HepG2 (cell line): Measurements from ENCODE around the gene SMC6. TPM values are rescaled to one million over a fixed set of nuclear protein-coding genes. Genes with fewer than 3 reads are reported as not detected.

Experiments
- ATAC-seq: fragments of 200-7000 bp; cut with Tn5 transposase; 3 replicates; pipeline ENCODE4 v1.9.1; 2020; ENCODE audit warnings: mild to moderate bottlenecking, moderate library complexity
- BruUV-seq: library from RNA; stranded (reverse); fragments of 400-500 nt; replicated peaks from 2 replicates; lab custom pipeline; 2021; lab: Mats Ljungman, UMichigan
- CTCF ChIA-PET: fragments of 300-600 bp; formaldehyde crosslinking; extraction: SDS; loops from one replicate; lab custom pipeline; 2021; ENCODE audit warnings: low total read pairs, inconsistent platforms, low intra/inter-chr PET ratio; lab: Yijun Ruan, JAX
- POLR2A ChIA-PET: fragments of 350-600 bp; sonication (Branson Sonifier 250); formaldehyde crosslinking; loops from one replicate; lab custom pipeline; 2020; ENCODE audit warnings: antibody characterized with exemption, inconsistent platforms; lab: Yijun Ruan, JAX
- DNase-seq: peaks from one replicate; pipeline ENCODE4 v3.0.0-alpha.2; 2015; ENCODE audit warnings: low spot score
- FAIRE-seq: peaks from 3 replicates; lab custom pipeline; 2011; peaks lifted over from hg19 to GRCh38; lab: Jason Lieb, UNC
- H2AFZ ChIP-seq: one replicate; pipeline ENCODE4 v1.6.1; 2011; ENCODE audit warnings: low read length, inconsistent platforms
- H3K27ac ChIP-seq: fragments of 300-600 bp; 3 replicates; pipeline ENCODE4 v1.8.0; 2011; ENCODE audit warnings: mixed run types, mild to moderate bottlenecking, mixed read lengths, low read length, inconsistent platforms; ENCODE audit not compliant: insufficient read depth; ENCODE audit errors: extremely low read length
- H3K27me3 ChIP-seq, 2 experiments: fragments of 200-600 bp in 1 of 2; 2 replicates in 1 of 2; 3 replicates in 1 of 2; pipeline versions ENCODE4 v1.6.0 to v1.8.0; 2011; ENCODE audit warnings: low read length in 2 of 2, mild to moderate bottlenecking in 2 of 2, moderate library complexity in 2 of 2, inconsistent platforms in 1 of 2; ENCODE audit not compliant: insufficient read depth in 2 of 2, control insufficient read depth in 1 of 2
- H3K36me3 ChIP-seq, 2 experiments: fragments of 200-600 bp in 1 of 2; replicated peaks in 1 of 2; 2 replicates in 1 of 2; 3 replicates in 1 of 2; pipeline versions ENCODE4 v1.5.1 to v1.8.0; 2011; ENCODE audit warnings: low read length in 2 of 2, inconsistent platforms in 1 of 2; ENCODE audit not compliant: insufficient read depth in 2 of 2, control insufficient read depth in 1 of 2
- H3K4me1 ChIP-seq: 2 replicates; pipeline ENCODE4 v1.5.1; 2012; ENCODE audit warnings: low read length, inconsistent platforms; ENCODE audit not compliant: insufficient read depth
- H3K4me2 ChIP-seq: 2 replicates; pipeline ENCODE4 v1.6.0; 2011; ENCODE audit warnings: low read depth, low read length, inconsistent platforms
- H3K4me3 ChIP-seq, 3 experiments: fragments of 200-600 bp in 1 of 3; sonication (generic), shearing (Covaris generic) in 1 of 3; replicated peaks in 1 of 3; 2 replicates each; pipeline ENCODE4 v1.5.1; 2011 to 2016; ENCODE audit warnings: low read length in 3 of 3, inconsistent platforms in 2 of 3, low read depth in 2 of 3, mild to moderate bottlenecking in 2 of 3, control low read depth in 1 of 3, mixed read lengths in 1 of 3; ENCODE audit not compliant: insufficient read depth in 1 of 3
- H3K79me2 ChIP-seq: one replicate; pipeline ENCODE4 v1.6.1; 2011; ENCODE audit warnings: low read length, inconsistent platforms; ENCODE audit not compliant: insufficient read depth
- H3K9ac ChIP-seq: 2 replicates; pipeline ENCODE4 v1.6.0; 2011; ENCODE audit warnings: mild to moderate bottlenecking, low read depth, low read length, inconsistent platforms; ENCODE audit not compliant: insufficient read depth
- H3K9me3 ChIP-seq: 2 replicates; pipeline ENCODE4 v1.5.1; 2012; ENCODE audit warnings: mild to moderate bottlenecking, low read length
- H4K20me1 ChIP-seq: 2 replicates; pipeline ENCODE4 v1.6.0; 2011; ENCODE audit warnings: inconsistent platforms, mild to moderate bottlenecking, low read length, moderate library complexity; ENCODE audit not compliant: insufficient read depth
- AGO1 ChIP-seq: fragments of 200-400 bp; formaldehyde crosslinking; IDR thresholded peaks from 2 replicates; pipeline ENCODE4 v1.6.1; 2017; ENCODE audit warnings: mild to moderate bottlenecking, low read depth, low read length, moderate library complexity; ENCODE audit not compliant: poor library complexity, severe bottlenecking
- ARNT2 ChIP-seq: sonication (generic); formaldehyde crosslinking; IDR thresholded peaks from 2 replicates; pipeline ENCODE4 v1.8.0; 2022; ENCODE audit warnings: mild to moderate bottlenecking, low read depth, missing genetic modification reagents, moderate library complexity
- MAFF ChIP-seq: IDR thresholded peaks from 2 replicates; pipeline ENCODE4 v1.6.1; 2011; ENCODE audit warnings: low read depth, low read length, improper control_type of control experiment
- MAFK ChIP-seq, 2 experiments: IDR thresholded peaks in 1 of 2; conservative IDR thresholded peaks in 1 of 2; 2 replicates each; pipeline ENCODE4 v1.6.1; 2011; ENCODE audit warnings: improper control_type of control experiment in 2 of 2, low read length in 2 of 2
- NCOA1 ChIP-seq: sonication (generic); formaldehyde crosslinking; IDR thresholded peaks from 2 replicates; pipeline ENCODE4 v1.9.0; 2021; ENCODE audit warnings: missing genetic modification reagents
- PAXIP1 ChIP-seq: sonication (generic); formaldehyde crosslinking; conservative IDR thresholded peaks from 2 replicates; pipeline ENCODE4 v1.4.0; 2020; ENCODE audit warnings: mild to moderate bottlenecking, missing genetic modification reagents, moderate library complexity
- PRMT3 ChIP-seq: sonication (generic); formaldehyde crosslinking; IDR thresholded peaks from 2 replicates; pipeline ENCODE4 v1.8.1; 2022; ENCODE audit warnings: low read depth, mild to moderate bottlenecking, moderate library complexity, missing genetic modification reagents, borderline replicate concordance
- RFXAP ChIP-seq: sonication (generic); formaldehyde crosslinking; IDR thresholded peaks from 2 replicates; pipeline ENCODE4 v1.4.0; 2020; ENCODE audit warnings: missing genetic modification reagents, borderline replicate concordance
- SIN3A ChIP-seq: IDR thresholded peaks from 2 replicates; pipeline ENCODE4 v1.6.1; 2011; ENCODE audit warnings: low read depth, mild to moderate bottlenecking, control low read depth, low read length, borderline replicate concordance
- SOX5 ChIP-seq: IDR thresholded peaks from 2 replicates; pipeline ENCODE4 v1.6.1; 2016; ENCODE audit warnings: borderline replicate concordance
- ZFP90 ChIP-seq: sonication (generic); formaldehyde crosslinking; IDR thresholded peaks from 2 replicates; pipeline ENCODE4 v1.8.0; 2022; ENCODE audit warnings: missing genetic modification reagents, mild to moderate bottlenecking, inconsistent platforms, borderline replicate concordance
- WGBS: methylation state at CpG from one replicate; pipeline ENCODE4 v1.1.6; 2017; ENCODE audit warnings: low lambda C conversion rate; 5-methylcytosine and 5-hydroxymethylcytosine counted together
- in situ Hi-C: cut with HindIII; loops from 2 replicates; pipeline ENCODE4 v1.10.0; 2017; ENCODE audit warnings: low pct_unique_long_range_greater_than_20kb; ENCODE audit not compliant: extremely low pct_ligation_motif_present
- intact Hi-C: fragments of 100-400 bp; cut with micrococcal nuclease; formaldehyde crosslinking; loops from one replicate; pipeline ENCODE4 v1.10.0; 2022; ENCODE audit not compliant: unreplicated experiment
- polyA plus RNA-seq, 8 experiments: library from polyadenylated mRNA; depleted of rRNA in 3 of 8; stranded (reverse) in 7 of 8; unstranded in 1 of 8; fragments of >200 nt; fragmentation: Illumina TruSeq in 4 of 8; extraction: Trizol in 4 of 8; gene quantifications; 2 replicates each; pipeline versions ENCODE4 v1.2.1 to v1.2.3, GENCODE V29; 2011 to 2016; ENCODE audit warnings: low read depth in 4 of 8, missing spikeins in 1 of 8, mixed read lengths in 1 of 8; ENCODE audit not compliant: insufficient read depth in 1 of 8
- total RNA-seq, 5 experiments: library from RNA; depleted of rRNA; stranded (reverse); fragments of >200 nt; fragmentation: Illumina TruSeq; extraction: Trizol; gene quantifications; 2 replicates each; pipeline ENCODE4 v1.2.3, GENCODE V29; 2016; ENCODE audit warnings: low read depth in 1 of 5

The SMC6 gene
- total and polyA plus RNA-seq, 2 of the 13 experiments (the other 11 are each of a cell fraction or from before 2014, with no cell fraction given): 18.9 to 55.3 TPM

GRCh38 chr2:17735864-17736263, 17.7 kb downstream of the SMC6 start:
- Histone ChIP-seq H3K9ac (no peak overlapping the region), H4K20me1 (no peaks in the 10 kb centered on the region), H3K36me3 (peaks cover 24 to 67% of the 10 kb centered on the region in 2 experiments), H3K27me3 (no peaks in the 10 kb centered on the region), H3K27ac (no peak overlapping the region), H3K4me2 (no peak overlapping the region), H3K4me3 (no peak overlapping the region), H3K9me3 (no peaks in the 10 kb centered on the region), H3K79me2 (no peaks in the 10 kb centered on the region), H2AFZ (no peak overlapping the region), H3K4me1 (no peaks in the 10 kb centered on the region)
- ATAC-seq (no peak), DNase-seq (no peak), FAIRE-seq (no peak)
- in situ Hi-C loops (no loop called here), intact Hi-C loops (no loop called here)
- POLR2A ChIA-PET: no interaction called here
- TF ChIP-seq MAFK (conservative IDR thresholded peaks at IDR 0.05 in 1 of 2, IDR thresholded peaks at IDR 0.05 in 1 of 2; ENCODE audit: low read length in 2 of 2) (peak; percentile 54 to 60), SIN3A (no peak), MAFF (0 out of 2 replicates have a peak, but pooled peaks have one; percentile 15)
- no TSS peak for BruUV-seq
- CTCF ChIA-PET: no interaction called here
- 95% methylated on average over 2 of the region's 2 CpGs for WGBS

- H3K4me1 ChIP-seq: no peaks in the 10 kb centered on the region
- TF ChIP-seq SOX5 (CRISPR knock-in tag): no peak
- no peak for TF ChIP-seq NCOA1 (CRISPR knock-in tag)
- no peak for TF ChIP-seq ARNT2
- no peak for TF ChIP-seq PRMT3 (CRISPR knock-in tag)
- TF ChIP-seq RFXAP (CRISPR knock-in tag): no peak
- no peak for TF ChIP-seq ZFP90
- no peak for TF ChIP-seq AGO1
- TF ChIP-seq PAXIP1 (CRISPR knock-in tag): no peak
- ATAC-seq (no peak), FAIRE-seq (no peak), DNase-seq (no peak)
- H3K79me2 ChIP-seq: no peaks in the 10 kb centered on the region
- H3K9ac ChIP-seq: no peak overlapping the region
- no TSS peak for BruUV-seq
- WGBS: 93% methylated on average over 1 of the region's 1 CpG
- in situ Hi-C loops (no loop called here), intact Hi-C loops (no loop called here)
- H2AFZ ChIP-seq: no peak overlapping the region
- no peaks in the 10 kb centered on the region for H3K27me3 ChIP-seq
- peaks cover 20 to 66% of the 10 kb centered on the region in 2 experiments for H3K36me3 ChIP-seq
- no peaks in the 10 kb centered on the region for H4K20me1 ChIP-seq
- H3K4me2 ChIP-seq: no peak overlapping the region
- ChIA-PET POLR2A (no interaction called here), CTCF (no interaction called here)
- no peak overlapping the region for H3K4me3 ChIP-seq
- no peaks in the 10 kb centered on the region for H3K9me3 ChIP-seq
- H3K27ac ChIP-seq: no peak overlapping the region
Observed at GRCh38 chr2:17733599-17733998, 20.0 kb downstream of the SMC6 start.
